K562 (cell line): Measurements from ENCODE around the gene CTIF. TPM values are rescaled to one million over a fixed set of nuclear protein-coding genes. Genes with fewer than 3 reads are reported as not detected.
A peak's percentile ranks its signal among the peaks of the same experiment; 100 is the strongest.

ENCODE experiments used
- ARID1B ChIP-seq: fragments of 450-650 bp; IDR thresholded peaks from 2 replicates; pipeline ENCODE4 v1.6.1; 2016; ENCODE audit warnings: antibody characterized with exemption, mild to moderate bottlenecking, inconsistent platforms
- ASH1L ChIP-seq: fragments of 450-650 bp; IDR thresholded peaks from 2 replicates; pipeline ENCODE4 v1.6.1; 2018; ENCODE audit warnings: borderline replicate concordance, mild to moderate bottlenecking, low read depth; ENCODE audit not compliant: partially characterized antibody
- ATF7 ChIP-seq: fragments of 450-650 bp; IDR thresholded peaks from 2 replicates; pipeline ENCODE4 v1.7.1; 2014; ENCODE audit warnings: mild to moderate bottlenecking, moderate library complexity
- BCOR ChIP-seq: fragments of 450-650 bp; IDR thresholded peaks from 2 replicates; pipeline ENCODE4 v1.6.1; 2016
- CAMTA2 ChIP-seq: fragments of 250-450 bp; sonication (Bioruptor Pico); conservative IDR thresholded peaks from 2 replicates; pipeline ENCODE4 v1.5.1; 2022
- CBFB ChIP-seq: sonication (generic); formaldehyde crosslinking; IDR thresholded peaks from 2 replicates; pipeline ENCODE4 v1.4.0; 2020; ENCODE audit warnings: mild to moderate bottlenecking, missing genetic modification reagents
- CCAR2 ChIP-seq: fragments of 200-400 bp; formaldehyde crosslinking; IDR thresholded peaks from 2 replicates; pipeline ENCODE4 v1.6.1; 2017; ENCODE audit warnings: mild to moderate bottlenecking, low read depth, low read length
- CREM ChIP-seq: IDR thresholded peaks from 2 replicates; pipeline ENCODE4 v1.6.1; 2014; ENCODE audit warnings: antibody characterized with exemption, low read depth
- EGR1 ChIP-seq: fragments of 450-650 bp; conservative IDR thresholded peaks from 2 replicates; pipeline ENCODE4 v1.6.1; 2017; ENCODE audit warnings: mild to moderate bottlenecking
- FOXJ3 ChIP-seq: sonication (generic); formaldehyde crosslinking; IDR thresholded peaks from 2 replicates; pipeline ENCODE4 v1.4.0; 2020; ENCODE audit warnings: mild to moderate bottlenecking, missing genetic modification reagents
- LEF1 ChIP-seq: fragments of 450-650 bp; IDR thresholded peaks from 2 replicates; pipeline ENCODE4 v1.6.1; 2016; ENCODE audit warnings: mild to moderate bottlenecking
- MEIS2 ChIP-seq: fragments of 450-650 bp; IDR thresholded peaks from 2 replicates; pipeline ENCODE4 v1.6.1; 2014; ENCODE audit warnings: mild to moderate bottlenecking; ENCODE audit not compliant: partially characterized antibody
- NFIC ChIP-seq: fragments of 450-650 bp; IDR thresholded peaks from 2 replicates; pipeline ENCODE4 v1.6.1; 2017; ENCODE audit warnings: mild to moderate bottlenecking, inconsistent platforms
- NUFIP1 ChIP-seq: fragments of 450-650 bp; IDR thresholded peaks from 2 replicates; pipeline ENCODE4 v1.6.1; 2018; ENCODE audit not compliant: partially characterized antibody
- OTX1 ChIP-seq: fragments of 450-650 bp; formaldehyde crosslinking; IDR thresholded peaks from 2 replicates; pipeline ENCODE4 v1.4.0; 2022; ENCODE audit warnings: mild to moderate bottlenecking
- RBFOX2 ChIP-seq: fragments of 200-400 bp; formaldehyde crosslinking; IDR thresholded peaks from 2 replicates; pipeline ENCODE4 v1.6.1; 2017; ENCODE audit warnings: low read depth, mild to moderate bottlenecking, low read length, moderate library complexity
- RBM14 ChIP-seq: fragments of 200-400 bp; formaldehyde crosslinking; IDR thresholded peaks from 2 replicates; pipeline ENCODE4 v1.6.1; 2018; ENCODE audit warnings: low read depth, mild to moderate bottlenecking, low read length, moderate library complexity, borderline replicate concordance; ENCODE audit not compliant: insufficient read depth
- SETDB1 ChIP-seq: IDR thresholded peaks from one replicate; pipeline ENCODE4 v1.6.1; 2012; ENCODE audit warnings: low read length, control low read depth, inconsistent platforms
- SMARCE1 ChIP-seq: fragments of 450-650 bp; IDR thresholded peaks from 2 replicates; pipeline ENCODE4 v1.7.1; 2016; ENCODE audit warnings: mild to moderate bottlenecking
- SUPT5H ChIP-seq: fragments of 450-650 bp; IDR thresholded peaks from 2 replicates; pipeline ENCODE4 v1.6.1; 2016
- ZBTB7A ChIP-seq: IDR thresholded peaks from 2 replicates; pipeline ENCODE4 v1.6.1; 2011; ENCODE audit warnings: low read depth, mild to moderate bottlenecking, low read length, moderate library complexity, borderline replicate concordance; ENCODE audit not compliant: control insufficient read depth
- ZNF217 ChIP-seq: sonication (generic); formaldehyde crosslinking; IDR thresholded peaks from 2 replicates; pipeline ENCODE4 v1.8.0; 2022; ENCODE audit warnings: mild to moderate bottlenecking, missing genetic modification reagents
- polyA plus RNA-seq, 8 experiments: library from polyadenylated mRNA; depleted of rRNA in 4 of 8; stranded (reverse) in 5 of 8; unstranded in 3 of 8; fragments of >200 nt; fragmentation: Nextera tagmentation in 2 of 8; fragmentation: Illumina TruSeq in 1 of 8; extraction: Ambion mirVana in 2 of 8; extraction: Trizol in 1 of 8; gene quantifications; 2 replicates each; pipeline versions ENCODE4 v1.2.1 to v1.2.3, GENCODE V29; 2011 to 2014; ENCODE audit warnings: inconsistent platforms in 1 of 8, missing spikeins in 1 of 8
- total RNA-seq, 7 experiments: library from RNA; depleted of rRNA in 6 of 7; stranded (reverse); fragments of >200 nt in 6 of 7; fragmentation: Illumina TruSeq in 2 of 7; extraction: Trizol in 2 of 7; gene quantifications; 2 replicates each; pipeline versions ENCODE4 v1.2.1 to v1.2.3, GENCODE V29; 2011 to 2021; ENCODE audit warnings: low replicate concordance in 1 of 7
- TF ChIP-seq, protein P1 (sequence below), 2 experiments: fragments of 450-650 bp; IDR thresholded peaks; 2 replicates each; pipeline ENCODE4 v1.6.1; 2016; ENCODE audit warnings: mild to moderate bottlenecking in 2 of 2, borderline replicate concordance in 1 of 2, low read depth in 1 of 2, moderate library complexity in 1 of 2

Gene CTIF
- total and polyA plus RNA-seq, 9 of the 15 experiments (the other 6 are each of a cell fraction or from before 2014, with no cell fraction given): 0.17 to 11.5 (median 2.2) TPM

DNA sequence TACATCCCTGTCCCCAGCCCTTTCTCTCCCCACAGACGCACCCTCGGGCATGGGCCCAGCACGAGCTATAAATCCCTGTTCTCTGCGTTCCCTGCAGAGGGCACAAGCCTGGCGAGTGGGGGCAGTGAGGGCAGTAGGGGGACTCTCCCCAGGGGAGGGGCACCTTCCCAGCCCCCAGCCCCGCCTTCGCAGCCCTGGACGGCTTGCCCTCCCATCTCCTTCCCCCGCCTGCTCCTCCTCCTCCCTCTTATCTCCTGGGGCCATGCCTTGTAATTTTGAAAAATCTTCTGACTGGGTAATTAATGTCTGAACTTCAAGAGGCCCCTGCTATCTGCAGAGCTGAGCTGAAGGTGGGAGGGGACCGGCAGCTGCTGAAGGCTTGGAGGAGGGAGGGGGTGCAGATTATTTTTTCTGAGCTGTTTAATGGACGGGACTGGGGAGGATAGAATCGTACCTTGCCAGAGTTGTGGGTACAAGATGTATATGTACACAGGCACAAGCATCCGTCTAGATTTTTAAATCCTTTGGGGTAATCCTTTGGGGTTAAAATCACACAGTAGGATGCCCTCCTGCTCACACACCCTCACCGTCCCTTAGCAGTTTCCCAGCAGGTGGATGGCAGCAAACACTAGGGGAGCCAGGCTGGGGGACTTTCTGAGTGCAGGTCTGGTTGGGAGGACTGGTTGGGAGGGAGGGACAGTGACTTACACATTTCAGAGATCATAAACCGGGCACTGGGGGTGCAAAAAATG is 290.0 kb downstream of the CTIF start (continued):
- peak; percentile 33; the same call in 1 of the 2 replicates for TF ChIP-seq ZBTB7A
- TF ChIP-seq RBM14: no peak
- 0 out of 2 replicates have a peak, but pooled peaks have one; percentile 16 for TF ChIP-seq ATF7
- TF ChIP-seq OTX1 (CRISPR knock-in tag): no peak
- TF ChIP-seq, protein P1, sequence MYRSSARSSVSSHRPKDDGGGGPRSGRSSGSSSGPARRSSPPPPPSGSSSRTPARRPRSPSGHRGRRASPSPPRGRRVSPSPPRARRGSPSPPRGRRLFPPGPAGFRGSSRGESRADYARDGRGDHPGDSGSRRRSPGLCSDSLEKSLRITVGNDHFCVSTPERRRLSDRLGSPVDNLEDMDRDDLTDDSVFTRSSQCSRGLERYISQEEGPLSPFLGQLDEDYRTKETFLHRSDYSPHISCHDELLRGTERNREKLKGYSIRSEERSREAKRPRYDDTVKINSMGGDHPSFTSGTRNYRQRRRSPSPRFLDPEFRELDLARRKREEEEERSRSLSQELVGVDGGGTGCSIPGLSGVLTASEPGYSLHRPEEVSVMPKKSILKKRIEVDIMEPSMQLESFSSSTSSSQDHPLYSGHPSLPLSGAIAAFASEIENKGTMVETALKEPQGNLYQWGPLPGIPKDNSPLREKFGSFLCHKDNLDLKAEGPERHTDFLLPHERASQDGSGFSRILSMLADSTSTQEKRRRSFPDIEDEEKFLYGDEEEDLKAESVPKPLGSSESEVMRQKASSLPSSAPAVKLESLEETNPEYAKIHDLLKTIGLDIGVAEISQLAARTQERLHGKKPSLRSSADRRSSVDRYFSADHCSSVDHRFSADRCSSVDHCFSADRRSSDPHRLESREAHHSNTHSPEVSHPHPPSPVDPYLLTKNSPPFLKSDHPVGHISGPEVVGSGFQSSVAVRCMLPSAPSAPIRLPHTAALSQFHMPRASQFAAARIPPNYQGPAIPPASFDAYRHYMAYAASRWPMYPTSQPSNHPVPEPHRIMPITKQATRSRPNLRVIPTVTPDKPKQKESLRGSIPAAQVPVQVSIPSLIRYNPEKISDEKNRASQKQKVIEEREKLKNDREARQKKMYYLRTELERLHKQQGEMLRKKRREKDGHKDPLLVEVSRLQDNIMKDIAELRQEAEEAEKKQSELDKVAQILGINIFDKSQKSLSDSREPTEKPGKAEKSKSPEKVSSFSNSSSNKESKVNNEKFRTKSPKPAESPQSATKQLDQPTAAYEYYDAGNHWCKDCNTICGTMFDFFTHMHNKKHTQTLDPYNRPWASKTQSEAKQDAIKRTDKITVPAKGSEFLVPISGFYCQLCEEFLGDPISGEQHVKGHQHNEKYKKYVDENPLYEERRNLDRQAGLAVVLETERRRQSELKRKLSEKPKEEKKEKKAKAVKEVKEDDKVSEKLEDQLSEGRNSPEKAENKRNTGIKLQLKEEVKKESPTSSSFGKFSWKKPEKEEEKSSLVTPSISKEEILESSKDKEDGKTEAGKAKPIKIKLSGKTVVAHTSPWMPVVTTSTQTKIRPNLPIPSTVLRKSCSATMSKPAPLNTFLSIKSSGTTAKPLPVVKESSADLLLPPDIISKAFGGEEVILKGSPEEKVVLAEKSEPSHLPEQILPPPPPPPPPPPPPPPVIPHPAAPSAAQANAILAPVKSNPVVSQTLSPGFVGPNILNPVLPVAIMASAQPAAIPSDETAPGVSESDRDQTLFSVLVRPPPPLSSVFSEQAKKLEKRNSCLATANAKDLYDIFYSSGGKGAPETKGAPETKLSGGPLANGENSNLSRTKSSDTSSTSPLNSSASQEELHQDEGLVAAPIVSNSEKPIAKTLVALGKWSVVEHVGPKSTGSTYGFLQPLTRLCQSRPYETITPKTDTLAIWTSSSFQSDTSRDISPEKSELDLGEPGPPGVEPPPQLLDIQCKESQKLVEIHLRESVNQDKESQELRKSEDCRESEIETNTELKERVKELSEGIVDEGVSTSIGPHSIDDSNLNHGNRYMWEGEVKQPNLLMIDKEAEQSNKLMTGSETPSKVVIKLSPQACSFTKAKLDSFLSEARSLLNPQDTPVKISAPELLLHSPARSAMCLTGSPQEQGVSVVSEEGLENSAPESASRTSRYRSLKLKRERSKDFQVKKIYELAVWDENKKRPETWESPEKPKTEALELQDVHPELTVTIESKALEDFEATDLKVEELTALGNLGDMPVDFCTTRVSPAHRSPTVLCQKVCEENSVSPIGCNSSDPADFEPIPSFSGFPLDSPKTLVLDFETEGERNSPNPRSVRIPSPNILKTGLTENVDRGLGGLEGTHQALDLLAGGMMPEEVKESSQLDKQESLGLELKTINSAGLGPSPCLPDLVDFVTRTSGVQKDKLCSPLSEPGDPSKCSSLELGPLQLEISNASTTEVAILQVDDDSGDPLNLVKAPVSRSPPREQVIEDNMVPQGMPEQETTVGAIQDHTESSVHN (IDR thresholded peaks at IDR 0.05; ENCODE audit: borderline replicate concordance in 1 of 2, low read depth in 1 of 2): no peak
- TF ChIP-seq RBFOX2: no peak
- no peak for TF ChIP-seq ASH1L
- TF ChIP-seq CAMTA2 (CRISPR knock-in tag): no peak
- TF ChIP-seq MEIS2: peak; percentile 93
- no peak for TF ChIP-seq SUPT5H
- peak; percentile 86 for TF ChIP-seq LEF1
- TF ChIP-seq BCOR: peak; percentile 50; the same call in 1 of the 2 replicates
- TF ChIP-seq CBFB (CRISPR knock-in tag): no peak
- no peak for TF ChIP-seq FOXJ3 (CRISPR knock-in tag)
- peak; percentile 94 for TF ChIP-seq ARID1B
- TF ChIP-seq ZNF217: no peak
- TF ChIP-seq SETDB1: no peak
- TF ChIP-seq EGR1: peak; percentile 85
- peak; percentile 82 for TF ChIP-seq NFIC
- TF ChIP-seq NUFIP1: no peak
- TF ChIP-seq CCAR2: no peak
- peak; percentile 83 for TF ChIP-seq SMARCE1
- no peak for TF ChIP-seq CREM
